HG03571 (cell line): ENCODE data around the gene DDAH1.
"Not testable (repeated sequence)": the region's sequence is repeated elsewhere in the genome, so short reads cannot be mapped to it uniquely, and the experiment has no call there.

Source experiments
- ATAC-seq: cut with Tn5 transposase; IDR thresholded peaks from one replicate; pipeline ENCODE4 v1.9.1; 2021; ENCODE audit not compliant: unreplicated experiment

Gene DDAH1

GRCh38 chr1:85361606-85362296 lies 103.2 kb downstream of the DDAH1 start:
- ATAC-seq: no peak

DNA sequence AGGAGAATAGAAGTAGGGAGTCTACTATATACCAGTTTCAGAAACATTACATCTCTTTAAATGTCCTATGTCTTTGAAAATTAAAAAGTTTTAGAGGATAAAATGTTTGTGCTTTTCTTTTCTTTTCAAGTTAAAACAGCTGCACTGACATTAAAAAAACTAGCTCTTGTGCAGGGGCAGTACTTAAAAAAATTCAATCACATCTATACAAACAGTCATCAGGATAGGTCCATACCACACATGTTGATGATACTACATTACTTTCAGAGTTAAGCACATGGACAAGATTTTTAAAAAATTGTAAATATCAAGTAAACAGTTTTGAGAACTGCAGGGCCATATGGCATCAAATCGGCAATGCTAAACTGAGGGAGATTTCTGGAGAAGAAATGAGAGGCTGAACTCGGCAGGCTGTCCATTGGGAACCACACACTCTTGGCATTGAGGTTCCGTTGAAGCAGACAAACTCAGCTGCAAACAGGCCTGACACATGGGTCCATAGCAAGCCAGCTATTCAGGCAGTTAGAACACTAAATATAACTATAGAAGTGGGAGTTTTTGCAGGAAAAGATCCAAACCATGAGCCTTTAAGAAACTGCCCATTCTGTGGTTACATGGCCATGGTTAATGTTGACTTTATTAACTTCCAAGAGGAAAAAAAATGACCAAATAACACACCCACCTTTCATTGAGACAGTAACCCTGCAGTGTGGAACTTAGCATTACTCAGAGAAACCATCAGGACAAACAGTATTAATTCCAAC lies 104.0 kb downstream of the DDAH1 start:
- no peak for ATAC-seq

DNA sequence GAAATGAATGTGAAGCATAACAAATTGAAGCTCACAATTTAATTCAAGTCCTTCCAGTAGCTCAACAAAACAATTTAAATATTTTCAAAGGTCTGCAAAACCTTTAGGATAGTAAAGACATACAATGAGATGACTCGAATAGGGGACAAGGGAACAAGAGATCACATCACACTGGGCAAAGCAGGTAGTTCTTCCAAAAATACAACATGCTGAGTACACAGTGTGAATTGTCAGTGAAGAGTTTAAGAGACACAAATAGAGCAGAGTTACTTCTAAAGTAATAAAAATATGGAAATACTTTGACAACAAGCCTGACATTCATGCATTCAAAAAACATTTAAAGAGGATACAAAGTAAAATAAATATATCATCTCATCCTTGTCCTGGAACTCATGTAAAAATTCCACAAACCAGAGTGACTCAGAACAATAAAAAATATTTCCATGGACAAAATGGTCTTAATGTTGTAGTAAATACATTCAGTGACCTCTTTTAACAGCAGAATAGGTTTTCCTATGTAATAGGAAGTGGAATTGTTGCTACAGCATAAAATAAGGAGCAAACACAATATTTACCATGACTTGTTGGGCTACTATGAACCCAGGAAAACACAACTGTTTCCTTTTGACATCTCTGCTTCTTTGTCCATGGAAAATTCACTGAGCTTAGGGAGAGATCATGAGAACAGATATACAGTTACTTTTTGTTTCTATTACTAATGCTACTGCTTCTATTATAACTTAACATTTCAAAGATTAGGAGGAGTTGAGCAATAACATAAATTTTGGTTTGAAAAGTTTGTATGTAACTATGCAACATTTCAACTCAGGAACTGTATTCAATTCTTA lies 104.9 kb downstream of the DDAH1 start:
- no peak for ATAC-seq

DNA sequence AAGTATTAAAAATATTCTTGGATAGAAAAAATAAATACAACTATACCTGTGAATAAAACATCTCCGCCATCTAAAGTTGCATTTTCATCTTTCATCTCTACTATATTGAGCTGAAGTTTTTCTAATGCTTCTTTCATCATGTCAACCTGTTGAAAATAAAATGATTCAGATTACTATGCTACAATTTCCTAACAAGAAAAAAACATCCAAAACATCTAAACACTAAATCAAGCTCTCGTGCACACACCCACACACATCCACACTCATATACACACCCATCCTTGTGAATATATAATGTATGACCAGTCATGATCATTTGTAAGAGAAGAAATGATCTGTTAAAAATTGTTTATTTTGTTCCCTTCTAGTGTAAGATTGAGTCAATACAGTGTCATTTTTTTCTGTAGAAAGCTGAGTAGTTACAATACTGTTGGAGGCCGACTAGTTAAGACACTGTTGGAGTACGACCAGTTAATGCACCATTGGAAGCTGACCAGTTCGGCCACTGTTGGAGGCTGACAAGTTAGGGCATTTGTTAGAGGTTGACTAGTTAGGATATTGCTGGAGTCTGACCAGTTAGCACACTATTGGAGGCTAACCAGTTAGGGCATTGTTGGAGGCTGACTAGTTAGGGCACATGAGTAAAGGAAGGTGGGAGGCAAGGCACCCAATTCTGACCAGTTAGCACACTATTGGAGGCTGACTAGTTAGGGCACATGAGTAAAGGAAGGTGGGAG lies 106.1 kb downstream of the DDAH1 start:
- ATAC-seq: no peak

DNA sequence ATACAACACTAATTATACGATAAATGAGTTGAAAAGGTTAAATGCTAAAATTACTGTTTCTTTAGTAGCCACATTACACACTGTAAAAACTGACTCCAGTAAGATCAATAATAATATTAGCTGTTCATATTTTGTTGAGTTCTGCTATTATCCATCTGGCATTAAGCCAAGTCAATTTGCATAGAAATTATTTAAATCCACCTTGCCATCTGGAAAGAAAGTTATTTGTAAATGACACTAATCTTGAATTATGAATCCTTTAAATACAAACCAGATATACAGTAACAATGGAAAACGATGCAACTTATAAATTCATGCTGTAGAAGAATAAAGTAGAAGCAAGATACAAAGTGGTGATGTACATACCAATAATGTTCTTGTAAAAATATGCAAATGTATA lies 107.1 kb downstream of the DDAH1 start:
- ATAC-seq: no peak

DNA sequence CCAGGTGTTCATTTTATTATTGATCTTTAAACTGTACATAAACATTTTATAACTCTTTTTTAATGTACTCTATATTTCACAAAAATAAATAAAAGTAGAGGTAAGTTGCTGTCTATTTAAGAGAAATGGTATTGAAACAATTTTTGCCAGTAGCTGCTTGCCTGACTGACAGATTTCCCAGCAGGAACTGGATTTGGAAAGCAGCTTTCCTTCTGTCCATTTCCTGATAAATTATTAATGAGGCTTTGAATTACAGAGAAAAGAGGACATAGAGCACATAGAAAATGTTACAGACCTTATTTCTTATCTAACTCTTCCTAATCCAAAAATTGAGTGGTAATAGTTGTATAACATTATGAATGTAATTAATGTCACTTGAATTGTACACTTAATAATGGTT lies 108.8 kb downstream of the DDAH1 start:
- no peak for ATAC-seq

DNA sequence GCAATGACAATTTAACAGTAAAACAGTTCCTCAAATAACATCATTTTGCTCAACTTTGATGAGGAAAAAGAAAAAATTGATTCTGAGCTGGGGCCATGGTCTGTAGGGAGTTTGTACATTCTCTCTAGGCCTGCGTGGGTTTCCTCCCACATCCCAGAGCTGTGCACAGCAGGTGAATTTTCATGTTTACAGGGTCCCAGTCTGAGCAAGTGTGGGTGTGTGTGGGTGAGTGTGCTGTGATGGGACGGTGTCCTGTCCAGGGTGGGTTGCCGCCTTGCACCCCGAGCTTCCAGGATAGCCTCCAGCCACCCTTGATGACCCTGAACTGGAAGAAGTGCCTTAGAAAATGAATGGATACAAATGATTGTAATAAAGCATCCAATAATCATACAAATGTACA lies 112.9 kb downstream of the DDAH1 start:
- no peak for ATAC-seq

DNA sequence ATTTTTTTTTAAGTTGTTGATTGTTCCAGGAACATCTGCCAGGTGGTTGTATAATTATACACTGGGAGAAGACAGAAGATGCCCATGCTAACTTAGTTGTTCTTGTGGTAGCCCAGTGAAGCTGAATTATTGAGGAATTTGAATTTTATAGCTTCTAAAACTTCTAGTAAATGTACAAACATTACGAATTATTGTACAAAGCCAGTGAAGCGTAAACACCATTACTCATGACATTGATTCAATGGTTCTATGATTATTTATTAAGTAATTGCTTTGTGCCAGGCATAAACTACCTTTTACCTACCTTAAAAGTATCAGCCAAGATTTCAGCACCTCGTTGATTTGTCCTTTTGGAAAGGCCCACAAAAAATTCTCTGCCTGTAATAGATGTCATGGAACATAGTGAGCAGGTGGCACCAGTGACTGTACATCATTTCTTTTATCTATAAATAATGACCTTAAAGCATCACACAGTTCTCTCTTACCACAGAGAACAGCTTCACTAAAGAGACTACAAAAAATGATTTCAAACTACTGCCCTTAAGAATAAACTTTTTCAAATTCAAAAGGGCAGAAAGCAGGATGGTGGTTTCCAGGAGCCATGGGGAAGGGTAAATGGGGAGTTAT lies 113.6 kb downstream of the DDAH1 start:
- ATAC-seq: no peak

DNA sequence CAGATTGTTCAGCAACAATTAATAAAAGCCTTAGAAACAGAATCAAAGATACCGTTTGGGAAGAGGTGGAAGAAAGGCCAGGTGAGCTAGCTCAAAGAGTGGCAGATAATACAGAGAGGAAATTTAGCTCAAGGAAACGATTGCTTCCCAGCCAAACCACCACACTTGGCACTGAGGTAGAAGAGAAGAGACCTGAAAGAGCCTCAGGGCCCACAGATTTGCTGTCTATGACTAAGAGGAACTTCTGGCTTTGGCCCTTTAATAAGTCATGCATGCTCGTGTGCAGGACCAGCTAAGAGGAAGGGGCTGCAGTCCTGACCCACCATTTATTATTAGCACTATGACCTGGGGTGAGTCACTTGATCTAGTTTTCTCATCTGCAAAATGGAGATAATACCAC lies 115.7 kb downstream of the DDAH1 start:
- no peak for ATAC-seq

DNA sequence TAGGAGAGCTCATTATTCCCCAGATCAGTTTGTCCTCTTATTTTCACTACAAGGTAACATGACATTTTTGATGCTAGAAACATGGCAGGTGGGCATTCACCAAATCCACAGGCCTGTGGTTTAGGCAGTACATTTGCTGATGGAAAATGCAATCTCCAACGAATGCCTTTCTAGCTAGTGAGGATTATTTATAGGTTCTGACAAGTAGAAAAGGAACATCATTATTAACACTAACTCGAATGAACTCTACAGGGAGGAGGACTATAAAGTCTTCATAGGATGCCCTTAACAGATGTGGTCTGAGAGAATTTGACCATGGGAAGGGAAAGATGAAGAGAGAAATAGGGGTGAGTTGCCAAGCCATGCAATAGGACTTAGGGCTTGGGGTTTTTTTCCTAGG lies 117.1 kb downstream of the DDAH1 start:
- ATAC-seq: no peak

DNA sequence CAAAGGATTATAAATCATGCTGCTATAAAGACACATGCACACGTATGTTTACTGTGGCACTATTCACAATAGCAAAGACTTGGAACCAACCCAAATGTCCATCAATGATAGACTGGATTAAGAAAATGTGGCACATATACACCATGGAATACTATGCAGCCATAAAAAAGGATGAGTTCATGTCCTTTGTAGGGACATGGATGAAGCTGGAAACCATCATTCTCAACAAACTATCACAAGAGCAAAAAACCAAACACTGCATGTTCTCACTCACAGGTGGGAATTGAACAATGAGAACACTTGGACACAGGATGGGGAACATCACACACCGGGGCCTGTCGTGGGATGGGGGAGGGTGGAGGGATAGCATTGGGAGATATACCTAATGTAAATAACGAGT lies 117.7 kb downstream of the DDAH1 start:
- ATAC-seq: not testable (repeated sequence)

DNA sequence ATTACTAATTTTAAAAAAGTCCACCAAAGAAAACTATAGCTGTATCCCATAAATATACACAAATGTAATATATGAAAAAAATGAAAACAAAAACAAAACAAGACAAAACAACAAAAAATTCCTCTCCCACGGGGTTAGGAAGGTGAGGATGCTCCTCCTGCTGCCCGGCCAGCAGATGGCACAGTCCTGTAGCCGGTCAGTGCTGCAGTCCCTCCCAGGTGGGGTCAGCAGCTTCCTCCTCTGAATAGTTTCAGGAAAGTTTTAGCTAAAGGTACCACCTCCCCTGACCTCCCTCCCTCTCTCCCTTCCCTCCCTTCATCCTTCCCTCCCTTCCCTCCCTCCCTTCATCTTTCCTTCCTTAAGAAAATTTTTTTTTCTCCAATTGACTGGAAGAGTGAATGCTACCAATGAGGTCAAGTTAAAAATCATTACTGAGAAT lies 120.7 kb downstream of the DDAH1 start:
- no peak for ATAC-seq

GRCh38 chr1:85343612-85344255 lies 121.2 kb downstream of the DDAH1 start:
- no peak for ATAC-seq

GRCh38 chr1:85343213-85343611 lies 121.7 kb downstream of the DDAH1 start:
- ATAC-seq: no peak

DNA sequence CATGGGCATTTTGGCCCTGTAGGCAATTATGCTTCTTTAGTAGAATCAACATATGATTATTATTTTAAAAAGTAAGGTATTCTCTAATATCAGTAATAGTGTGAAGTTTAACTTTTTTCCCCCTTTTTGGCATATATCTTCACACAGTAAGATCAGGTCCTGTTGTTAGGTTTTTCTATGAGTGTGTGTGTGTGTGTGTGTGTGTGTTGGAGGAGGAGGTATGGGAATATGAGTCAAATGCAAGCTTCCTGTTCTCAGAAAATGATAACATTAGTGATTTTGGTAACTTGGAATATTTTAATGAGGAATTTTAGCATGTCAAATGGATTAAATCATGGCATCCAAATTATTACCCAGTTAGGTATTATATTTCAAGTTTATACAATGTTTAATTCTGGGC lies 122.8 kb downstream of the DDAH1 start:
- no peak for ATAC-seq

- no peak for ATAC-seq
Measured at GRCh38 chr1:85340427-85340826, 124.5 kb downstream of the DDAH1 start.

GRCh38 chr1:85339656-85340399 lies 125.1 kb downstream of the DDAH1 start:
- ATAC-seq: no peak

- ATAC-seq: no peak
Measured at GRCh38 chr1:85339089-85339488, 125.9 kb downstream of the DDAH1 start.

GRCh38 chr1:85334962-85335361 lies 130.0 kb downstream of the DDAH1 start:
- ATAC-seq: no peak
